ENCODE measurements around the gene WDR74. TPM values are rescaled to one million over a fixed set of nuclear protein-coding genes. Genes with fewer than 3 reads are reported as not detected.

The WDR74 gene
- total and polyA plus RNA-seq, 2 of the 13 experiments (the other 11 are each of a cell fraction or from before 2014, with no cell fraction given) = 77.0 to 83.3 TPM

DNA sequence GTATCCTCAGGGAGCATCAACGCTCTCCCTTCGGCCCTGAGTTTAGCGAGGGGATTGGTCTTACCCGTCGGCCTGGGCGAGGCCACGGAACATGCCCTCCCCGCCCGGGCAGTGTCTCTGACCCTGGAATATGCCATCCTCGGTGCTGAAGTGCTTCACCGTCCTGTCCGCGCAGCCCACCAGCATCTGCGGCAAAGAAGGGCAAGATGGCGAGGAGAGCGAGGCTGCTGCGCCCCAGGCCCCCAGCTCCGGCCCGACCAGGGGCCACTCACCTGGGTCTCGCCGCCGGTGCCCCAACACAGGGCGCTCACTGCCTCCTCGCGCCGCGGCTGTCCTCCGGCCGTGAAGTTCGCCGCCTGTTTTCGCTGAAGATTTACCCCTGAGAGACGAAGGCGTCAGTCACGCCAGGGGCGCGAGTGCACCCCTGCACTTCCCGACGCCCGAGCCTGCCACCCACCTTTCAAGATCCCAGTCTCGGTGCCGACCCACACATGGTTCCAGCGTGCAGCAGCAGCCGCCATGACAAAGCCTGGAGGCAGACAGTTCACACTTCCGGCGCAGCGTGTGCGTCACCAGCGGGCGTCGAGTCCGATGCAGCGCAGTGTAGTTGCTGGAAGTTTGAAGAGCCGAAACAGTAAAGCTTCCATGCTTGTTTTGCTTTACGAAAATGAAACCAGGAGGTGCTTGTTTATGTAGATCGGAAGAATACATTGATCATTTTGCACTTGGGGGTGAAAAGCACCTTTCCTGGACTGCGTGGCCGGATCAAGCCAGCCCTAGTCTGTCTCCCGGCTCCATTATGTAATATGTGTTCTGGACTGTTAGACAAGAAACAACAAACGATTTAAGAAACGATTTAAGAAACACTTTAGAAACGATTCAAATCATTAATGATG lies at the start of gene WDR74 (continued):
- TF ChIP-seq LBX2 (CRISPR knock-in tag; IDR thresholded peaks at IDR 0.05; ENCODE audit: borderline replicate concordance) = no peak; the same call in 1 of the 2 replicates
- peak; percentile 80; the same call in 1 of the 2 replicates for TF ChIP-seq ZSCAN9 (CRISPR knock-in tag; IDR thresholded peaks at IDR 0.05; ENCODE audit: borderline replicate concordance)
- no peak for TF ChIP-seq RORA (CRISPR knock-in tag; IDR thresholded peaks at IDR 0.05)
- TF ChIP-seq SOX6 (IDR thresholded peaks at IDR 0.05) = no peak
- peak; percentile 45; the same call in 1 of the 2 replicates for TF ChIP-seq SOX6 (CRISPR knock-in tag; IDR thresholded peaks at IDR 0.05)
- TF ChIP-seq NCOA2 (CRISPR knock-in tag; IDR thresholded peaks at IDR 0.05) = peak; percentile 60; the same call in 1 of the 2 replicates
- TF ChIP-seq, protein P1, sequence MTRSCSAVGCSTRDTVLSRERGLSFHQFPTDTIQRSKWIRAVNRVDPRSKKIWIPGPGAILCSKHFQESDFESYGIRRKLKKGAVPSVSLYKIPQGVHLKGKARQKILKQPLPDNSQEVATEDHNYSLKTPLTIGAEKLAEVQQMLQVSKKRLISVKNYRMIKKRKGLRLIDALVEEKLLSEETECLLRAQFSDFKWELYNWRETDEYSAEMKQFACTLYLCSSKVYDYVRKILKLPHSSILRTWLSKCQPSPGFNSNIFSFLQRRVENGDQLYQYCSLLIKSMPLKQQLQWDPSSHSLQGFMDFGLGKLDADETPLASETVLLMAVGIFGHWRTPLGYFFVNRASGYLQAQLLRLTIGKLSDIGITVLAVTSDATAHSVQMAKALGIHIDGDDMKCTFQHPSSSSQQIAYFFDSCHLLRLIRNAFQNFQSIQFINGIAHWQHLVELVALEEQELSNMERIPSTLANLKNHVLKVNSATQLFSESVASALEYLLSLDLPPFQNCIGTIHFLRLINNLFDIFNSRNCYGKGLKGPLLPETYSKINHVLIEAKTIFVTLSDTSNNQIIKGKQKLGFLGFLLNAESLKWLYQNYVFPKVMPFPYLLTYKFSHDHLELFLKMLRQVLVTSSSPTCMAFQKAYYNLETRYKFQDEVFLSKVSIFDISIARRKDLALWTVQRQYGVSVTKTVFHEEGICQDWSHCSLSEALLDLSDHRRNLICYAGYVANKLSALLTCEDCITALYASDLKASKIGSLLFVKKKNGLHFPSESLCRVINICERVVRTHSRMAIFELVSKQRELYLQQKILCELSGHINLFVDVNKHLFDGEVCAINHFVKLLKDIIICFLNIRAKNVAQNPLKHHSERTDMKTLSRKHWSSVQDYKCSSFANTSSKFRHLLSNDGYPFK (CRISPR knock-in tag; IDR thresholded peaks at IDR 0.05; ENCODE audit: borderline replicate concordance) = peak; percentile 99
- TF ChIP-seq CCDC6 (CRISPR knock-in tag; IDR thresholded peaks at IDR 0.05) = 0 out of 2 replicates have a peak, but pooled peaks have one; percentile 20
- TF ChIP-seq NFE2 (CRISPR knock-in tag; IDR thresholded peaks at IDR 0.05) = no peak
- TF ChIP-seq, protein P2, sequence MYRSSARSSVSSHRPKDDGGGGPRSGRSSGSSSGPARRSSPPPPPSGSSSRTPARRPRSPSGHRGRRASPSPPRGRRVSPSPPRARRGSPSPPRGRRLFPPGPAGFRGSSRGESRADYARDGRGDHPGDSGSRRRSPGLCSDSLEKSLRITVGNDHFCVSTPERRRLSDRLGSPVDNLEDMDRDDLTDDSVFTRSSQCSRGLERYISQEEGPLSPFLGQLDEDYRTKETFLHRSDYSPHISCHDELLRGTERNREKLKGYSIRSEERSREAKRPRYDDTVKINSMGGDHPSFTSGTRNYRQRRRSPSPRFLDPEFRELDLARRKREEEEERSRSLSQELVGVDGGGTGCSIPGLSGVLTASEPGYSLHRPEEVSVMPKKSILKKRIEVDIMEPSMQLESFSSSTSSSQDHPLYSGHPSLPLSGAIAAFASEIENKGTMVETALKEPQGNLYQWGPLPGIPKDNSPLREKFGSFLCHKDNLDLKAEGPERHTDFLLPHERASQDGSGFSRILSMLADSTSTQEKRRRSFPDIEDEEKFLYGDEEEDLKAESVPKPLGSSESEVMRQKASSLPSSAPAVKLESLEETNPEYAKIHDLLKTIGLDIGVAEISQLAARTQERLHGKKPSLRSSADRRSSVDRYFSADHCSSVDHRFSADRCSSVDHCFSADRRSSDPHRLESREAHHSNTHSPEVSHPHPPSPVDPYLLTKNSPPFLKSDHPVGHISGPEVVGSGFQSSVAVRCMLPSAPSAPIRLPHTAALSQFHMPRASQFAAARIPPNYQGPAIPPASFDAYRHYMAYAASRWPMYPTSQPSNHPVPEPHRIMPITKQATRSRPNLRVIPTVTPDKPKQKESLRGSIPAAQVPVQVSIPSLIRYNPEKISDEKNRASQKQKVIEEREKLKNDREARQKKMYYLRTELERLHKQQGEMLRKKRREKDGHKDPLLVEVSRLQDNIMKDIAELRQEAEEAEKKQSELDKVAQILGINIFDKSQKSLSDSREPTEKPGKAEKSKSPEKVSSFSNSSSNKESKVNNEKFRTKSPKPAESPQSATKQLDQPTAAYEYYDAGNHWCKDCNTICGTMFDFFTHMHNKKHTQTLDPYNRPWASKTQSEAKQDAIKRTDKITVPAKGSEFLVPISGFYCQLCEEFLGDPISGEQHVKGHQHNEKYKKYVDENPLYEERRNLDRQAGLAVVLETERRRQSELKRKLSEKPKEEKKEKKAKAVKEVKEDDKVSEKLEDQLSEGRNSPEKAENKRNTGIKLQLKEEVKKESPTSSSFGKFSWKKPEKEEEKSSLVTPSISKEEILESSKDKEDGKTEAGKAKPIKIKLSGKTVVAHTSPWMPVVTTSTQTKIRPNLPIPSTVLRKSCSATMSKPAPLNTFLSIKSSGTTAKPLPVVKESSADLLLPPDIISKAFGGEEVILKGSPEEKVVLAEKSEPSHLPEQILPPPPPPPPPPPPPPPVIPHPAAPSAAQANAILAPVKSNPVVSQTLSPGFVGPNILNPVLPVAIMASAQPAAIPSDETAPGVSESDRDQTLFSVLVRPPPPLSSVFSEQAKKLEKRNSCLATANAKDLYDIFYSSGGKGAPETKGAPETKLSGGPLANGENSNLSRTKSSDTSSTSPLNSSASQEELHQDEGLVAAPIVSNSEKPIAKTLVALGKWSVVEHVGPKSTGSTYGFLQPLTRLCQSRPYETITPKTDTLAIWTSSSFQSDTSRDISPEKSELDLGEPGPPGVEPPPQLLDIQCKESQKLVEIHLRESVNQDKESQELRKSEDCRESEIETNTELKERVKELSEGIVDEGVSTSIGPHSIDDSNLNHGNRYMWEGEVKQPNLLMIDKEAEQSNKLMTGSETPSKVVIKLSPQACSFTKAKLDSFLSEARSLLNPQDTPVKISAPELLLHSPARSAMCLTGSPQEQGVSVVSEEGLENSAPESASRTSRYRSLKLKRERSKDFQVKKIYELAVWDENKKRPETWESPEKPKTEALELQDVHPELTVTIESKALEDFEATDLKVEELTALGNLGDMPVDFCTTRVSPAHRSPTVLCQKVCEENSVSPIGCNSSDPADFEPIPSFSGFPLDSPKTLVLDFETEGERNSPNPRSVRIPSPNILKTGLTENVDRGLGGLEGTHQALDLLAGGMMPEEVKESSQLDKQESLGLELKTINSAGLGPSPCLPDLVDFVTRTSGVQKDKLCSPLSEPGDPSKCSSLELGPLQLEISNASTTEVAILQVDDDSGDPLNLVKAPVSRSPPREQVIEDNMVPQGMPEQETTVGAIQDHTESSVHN (CRISPR knock-in tag; IDR thresholded peaks at IDR 0.05) = peak; percentile 79; the same call in 1 of the 2 replicates
- TF ChIP-seq SNRNP70 (IDR thresholded peaks at IDR 0.05; ENCODE audit: low read depth, low read length) = no peak
- no peak for TF ChIP-seq U2AF2 (IDR thresholded peaks at IDR 0.05; ENCODE audit: low read depth, low read length)

Measured in HepG2 (cell line).